SH-SY5Y (cell line): ENCODE results near the gene CSKMT.

ENCODE experiments used
- GATA2 ChIP-seq: IDR thresholded peaks from 2 replicates; pipeline ENCODE4 v1.6.1; 2011; ENCODE audit warnings: mild to moderate bottlenecking, low read depth, low read length
- GATA3 ChIP-seq: IDR thresholded peaks from 2 replicates; pipeline ENCODE4 v1.6.1; 2011; ENCODE audit warnings: low read depth, mild to moderate bottlenecking, low read length, moderate library complexity

GRCh38 chr11:62687508-62688396 lies 22.6 kb downstream of the CSKMT start:
- TF ChIP-seq GATA2, result no peak
- TF ChIP-seq GATA3, result no peak
